HEK293 (cell line): ENCODE results near the gene IGF2BP1.
A peak's percentile ranks its signal among the peaks of the same experiment; 100 is the strongest.

Experiments
- CTCF ChIA-PET: fragments of 350-600 bp; formaldehyde crosslinking; extraction: SDS; loops from one replicate; lab custom pipeline; 2021; ENCODE audit warnings: antibody characterized with exemption; lab: Yijun Ruan, JAX
- POLR2A ChIA-PET: fragments of 300-600 bp; formaldehyde crosslinking; extraction: SDS; loops from one replicate; lab custom pipeline; 2020; ENCODE audit warnings: antibody characterized with exemption, inconsistent platforms; lab: Yijun Ruan, JAX
- H3K27ac ChIP-seq: fragments of 200-500 bp; sonication (Bioruptor generic); 2 replicates; pipeline ENCODE4 v1.5.1; 2014; ENCODE audit warnings: low read depth, low read length, control low read depth, inconsistent platforms; ENCODE audit errors: extremely low read depth
- H3K36me3 ChIP-seq, 2 experiments: fragments of 200-500 bp in 1 of 2; sonication (Bioruptor generic) in 1 of 2; 1 replicate in 1 of 2; 2 replicates in 1 of 2; pipeline ENCODE4 v1.5.1; 2014 to 2017; ENCODE audit warnings: inconsistent platforms in 2 of 2, low read length in 2 of 2; ENCODE audit not compliant: control insufficient read depth in 2 of 2, insufficient read depth in 1 of 2
- H3K4me1 ChIP-seq: fragments of 200-500 bp; sonication (Bioruptor generic); 2 replicates; pipeline ENCODE4 v1.5.1; 2014; ENCODE audit warnings: mild to moderate bottlenecking, low read length, inconsistent platforms; ENCODE audit not compliant: control insufficient read depth, insufficient read depth
- H3K4me3 ChIP-seq: 2 replicates; pipeline ENCODE4 v1.5.1; 2011; ENCODE audit warnings: low read depth, mild to moderate bottlenecking, control low read depth, low read length, moderate library complexity
- H3K9me3 ChIP-seq: fragments of 200-500 bp; sonication (Bioruptor generic); 2 replicates; pipeline ENCODE4 v1.5.1; 2014; ENCODE audit warnings: low read depth, low read length, inconsistent platforms; ENCODE audit not compliant: control insufficient read depth, insufficient read depth
- BCL11A ChIP-seq: fragments of 450-650 bp; formaldehyde crosslinking; IDR thresholded peaks from 2 replicates; pipeline ENCODE4 v1.5.1; 2016; ENCODE audit warnings: low read depth, missing biosample characterization, missing genetic modification characterization
- GLI2 ChIP-seq: fragments of 450-650 bp; formaldehyde crosslinking; IDR thresholded peaks from 2 replicates; pipeline ENCODE4; 2017; ENCODE audit warnings: missing biosample characterization, missing genetic modification characterization, low read depth, borderline replicate concordance
- KLF10 ChIP-seq: fragments of 450-650 bp; IDR thresholded peaks from 2 replicates; pipeline ENCODE4 v1.5.1; 2018; ENCODE audit warnings: missing biosample characterization, mild to moderate bottlenecking, missing genetic modification characterization
- SCRT1 ChIP-seq: fragments of 450-650 bp; formaldehyde crosslinking; IDR thresholded peaks from 2 replicates; pipeline ENCODE4 v1.5.1; 2016; ENCODE audit warnings: missing biosample characterization, missing genetic modification characterization, borderline replicate concordance
- YY1 ChIP-seq: fragments of 450-650 bp; formaldehyde crosslinking; IDR thresholded peaks from 2 replicates; pipeline ENCODE4 v1.5.1; 2018; ENCODE audit warnings: missing biosample characterization, missing genetic modification characterization
- ZBTB44 ChIP-seq: fragments of 450-650 bp; IDR thresholded peaks from 2 replicates; pipeline ENCODE4 v1.5.1; 2018; ENCODE audit warnings: missing biosample characterization, mild to moderate bottlenecking, missing genetic modification characterization
- ZBTB6 ChIP-seq: fragments of 450-650 bp; formaldehyde crosslinking; IDR thresholded peaks from 2 replicates; pipeline ENCODE4 v1.5.1; 2017; ENCODE audit warnings: missing biosample characterization, missing genetic modification characterization
- ZNF112 ChIP-seq: fragments of 450-650 bp; formaldehyde crosslinking; IDR thresholded peaks from 2 replicates; pipeline ENCODE4 v1.5.0; 2017; ENCODE audit warnings: missing biosample characterization, missing genetic modification characterization
- ZNF169 ChIP-seq: fragments of 450-650 bp; formaldehyde crosslinking; IDR thresholded peaks from 2 replicates; pipeline ENCODE4 v1.5.1; 2016; ENCODE audit warnings: missing biosample characterization, missing genetic modification characterization
- ZNF202 ChIP-seq: fragments of 450-650 bp; formaldehyde crosslinking; IDR thresholded peaks from 2 replicates; pipeline ENCODE4 v1.5.1; 2016; ENCODE audit warnings: missing biosample characterization, missing genetic modification characterization, borderline replicate concordance
- ZNF211 ChIP-seq: fragments of 450-650 bp; formaldehyde crosslinking; IDR thresholded peaks from 2 replicates; pipeline ENCODE4 v1.5.1; 2016; ENCODE audit warnings: low read depth, missing biosample characterization, missing genetic modification characterization
- ZNF239 ChIP-seq: fragments of 450-650 bp; formaldehyde crosslinking; IDR thresholded peaks from 2 replicates; pipeline ENCODE4 v1.5.1; 2016; ENCODE audit warnings: missing biosample characterization, missing genetic modification characterization
- ZNF248 ChIP-seq: fragments of 450-650 bp; formaldehyde crosslinking; IDR thresholded peaks from 2 replicates; pipeline ENCODE4 v1.5.1; 2017; ENCODE audit warnings: missing biosample characterization, missing genetic modification characterization
- ZNF37A ChIP-seq: fragments of 450-650 bp; IDR thresholded peaks from 2 replicates; pipeline ENCODE4 v1.5.1; 2018; ENCODE audit warnings: missing biosample characterization, missing genetic modification characterization
- ZNF423 ChIP-seq: fragments of 450-650 bp; formaldehyde crosslinking; IDR thresholded peaks from 2 replicates; pipeline ENCODE4 v1.5.1; 2016; ENCODE audit warnings: missing biosample characterization, missing genetic modification characterization
- ZNF596 ChIP-seq: fragments of 450-650 bp; IDR thresholded peaks from 2 replicates; pipeline ENCODE4 v1.5.0; 2018; ENCODE audit warnings: missing biosample characterization, mild to moderate bottlenecking, missing genetic modification characterization, moderate library complexity
- ZNF664 ChIP-seq: fragments of 450-650 bp; formaldehyde crosslinking; IDR thresholded peaks from 2 replicates; pipeline ENCODE4 v1.5.1; 2016; ENCODE audit warnings: missing biosample characterization, missing genetic modification characterization
- ZNF776 ChIP-seq: fragments of 450-650 bp; formaldehyde crosslinking; IDR thresholded peaks from 2 replicates; pipeline ENCODE4 v1.5.0; 2017; ENCODE audit warnings: missing biosample characterization, missing genetic modification characterization, borderline replicate concordance
- ZNF777 ChIP-seq: fragments of 450-650 bp; formaldehyde crosslinking; IDR thresholded peaks from 2 replicates; pipeline ENCODE4 v1.5.1; 2017; ENCODE audit warnings: missing biosample characterization, missing genetic modification characterization, borderline replicate concordance
- ZSCAN23 ChIP-seq: fragments of 450-650 bp; formaldehyde crosslinking; IDR thresholded peaks from 2 replicates; pipeline ENCODE4 v1.5.1; 2016; ENCODE audit warnings: missing biosample characterization, missing genetic modification characterization
- ZXDB ChIP-seq: fragments of 450-650 bp; formaldehyde crosslinking; IDR thresholded peaks from 2 replicates; pipeline ENCODE4 v1.5.1; 2016; ENCODE audit warnings: missing biosample characterization, missing genetic modification characterization

IGF2BP1 gene

GRCh38 chr17:49078248-49078647 is 81.1 kb downstream of the IGF2BP1 start:
- CTCF ChIA-PET: no interaction called here

GRCh38 chr17:49079840-49080663 is 82.9 kb downstream of the IGF2BP1 start:
- TF ChIP-seq ZBTB6 (tag by site-specific recombination): no peak
- peak; percentile 49; the same call in 1 of the 2 replicates for TF ChIP-seq ZNF776 (tag by site-specific recombination)
- no peak overlapping the region for H3K27ac ChIP-seq
- H3K4me3 ChIP-seq: no peak overlapping the region
- ChIA-PET CTCF (interaction anchor here (0.6 kb wide), 1 partner anchor 112 kb away, joined by 3 read pairs; no protein-coding TSS in a partner anchor), POLR2A (no interaction called here)
- H3K9me3 ChIP-seq: no peaks in the 10 kb centered on the region
- no peaks in the 10 kb centered on the region for H3K36me3 ChIP-seq
- H3K4me1 ChIP-seq: no peaks in the 10 kb centered on the region

More at GRCh38 chr17:49078248-49078647, 81.1 kb downstream of the IGF2BP1 start:
- POLR2A ChIA-PET: no interaction called here
- Histone ChIP-seq H3K36me3 (no peaks in the 10 kb centered on the region), H3K27ac (no peak overlapping the region), H3K4me1 (no peaks in the 10 kb centered on the region), H3K4me3 (no peak overlapping the region), H3K9me3 (no peaks in the 10 kb centered on the region)
- TF ChIP-seq ZNF112 (tag by site-specific recombination) (no peak), BCL11A (tag by site-specific recombination) (no peak), ZNF211 (tag by site-specific recombination) (no peak), ZNF664 (tag by site-specific recombination) (no peak), ZSCAN23 (no peak), ZNF423 (no peak), GLI2 (tag by site-specific recombination) (no peak), SCRT1 (tag by site-specific recombination) (no peak), KLF10 (tag by site-specific recombination) (no peak), ZNF239 (tag by site-specific recombination) (no peak), ZNF596 (tag by site-specific recombination) (no peak), ZNF37A (no peak), ZNF202 (tag by site-specific recombination) (no peak), ZBTB6 (tag by site-specific recombination) (no peak), ZBTB44 (tag by site-specific recombination) (no peak), ZXDB (tag by site-specific recombination) (no peak), ZNF169 (tag by site-specific recombination) (no peak), YY1 (no peak), ZNF248 (tag by site-specific recombination) (no peak), ZNF777 (tag by site-specific recombination) (no peak)
- TF ChIP-seq, all 188 proteins: peak for 0
